ENCODE results near the gene SAMD4B. TPM values are rescaled to one million over a fixed set of nuclear protein-coding genes. Genes with fewer than 3 reads are reported as not detected.
"Not testable (repeated sequence)": the region's sequence is repeated elsewhere in the genome, so short reads cannot be mapped to it uniquely, and the experiment has no call there.

The SAMD4B gene, protein sequence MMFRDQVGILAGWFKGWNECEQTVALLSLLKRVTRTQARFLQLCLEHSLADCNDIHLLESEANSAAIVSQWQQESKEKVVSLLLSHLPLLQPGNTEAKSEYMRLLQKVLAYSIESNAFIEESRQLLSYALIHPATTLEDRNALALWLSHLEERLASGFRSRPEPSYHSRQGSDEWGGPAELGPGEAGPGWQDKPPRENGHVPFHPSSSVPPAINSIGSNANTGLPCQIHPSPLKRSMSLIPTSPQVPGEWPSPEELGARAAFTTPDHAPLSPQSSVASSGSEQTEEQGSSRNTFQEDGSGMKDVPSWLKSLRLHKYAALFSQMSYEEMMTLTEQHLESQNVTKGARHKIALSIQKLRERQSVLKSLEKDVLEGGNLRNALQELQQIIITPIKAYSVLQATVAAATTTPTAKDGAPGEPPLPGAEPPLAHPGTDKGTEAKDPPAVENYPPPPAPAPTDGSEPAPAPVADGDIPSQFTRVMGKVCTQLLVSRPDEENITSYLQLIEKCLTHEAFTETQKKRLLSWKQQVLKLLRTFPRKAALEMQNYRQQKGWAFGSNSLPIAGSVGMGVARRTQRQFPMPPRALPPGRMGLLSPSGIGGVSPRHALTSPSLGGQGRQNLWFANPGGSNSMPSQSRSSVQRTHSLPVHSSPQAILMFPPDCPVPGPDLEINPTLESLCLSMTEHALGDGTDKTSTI
- total RNA-seq (2014; rRNA removed; shearing (Covaris generic)): 75.1 and 129 TPM in 2 replicates
- 106 and 110 TPM in 2 replicates for polyA plus RNA-seq (2015; cell fraction: cytosol; rRNA removed)
- 82.7 and 96.2 TPM in 2 replicates for polyA plus RNA-seq (2015; cell fraction: nucleus; rRNA removed)

DNA sequence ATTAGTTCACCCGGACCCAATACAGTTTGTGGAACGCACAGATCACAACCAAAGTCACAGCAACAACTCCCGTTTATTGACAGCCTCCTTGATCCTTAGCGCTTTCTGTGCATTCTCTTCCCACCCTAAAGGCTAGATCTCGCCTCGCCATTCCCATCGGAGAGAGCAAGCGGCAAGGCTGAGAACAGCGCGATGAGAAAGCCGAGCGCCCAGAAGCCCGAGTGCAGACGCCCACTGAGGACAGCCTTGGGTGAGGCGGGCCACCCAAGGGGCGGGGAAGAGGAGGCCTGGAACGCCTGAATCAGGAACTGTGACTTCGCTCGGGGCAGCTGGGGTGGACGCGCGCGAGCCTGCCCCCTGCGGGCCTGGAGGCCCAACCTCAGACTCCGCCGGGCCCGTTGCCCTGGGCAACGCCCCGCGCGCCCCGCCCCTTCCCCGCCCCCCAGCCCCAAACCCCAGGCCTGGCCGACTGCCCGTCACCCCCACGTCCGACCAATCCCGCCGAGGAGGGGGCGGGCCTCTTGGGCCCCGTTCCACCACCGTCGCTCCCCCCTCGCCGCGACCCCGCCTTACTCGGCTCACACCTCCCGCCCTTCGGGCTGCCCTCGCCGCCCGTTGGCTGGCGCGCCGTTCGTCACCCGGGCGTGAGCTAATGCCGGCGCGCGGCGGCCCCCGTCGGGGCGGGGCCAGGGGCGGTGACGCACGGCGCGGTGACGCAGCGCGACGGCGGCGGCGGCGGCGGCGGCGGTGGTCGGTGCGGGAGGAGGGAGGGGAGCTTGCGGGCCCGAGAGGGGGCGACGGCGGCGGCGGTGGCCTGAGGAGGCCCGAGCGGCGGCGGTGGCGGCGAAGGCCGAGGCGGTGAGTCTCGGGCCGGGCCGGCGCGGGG lies at the start of gene SAMD4B:
Gene SAMD4B (plus strand): TSS at position 703 of the 886 bp plus-strand sequence. CDS start 14,473 bp downstream, outside the sequence.
- DNase-seq (ENCODE audit: low read depth): peak; percentile 94

DNA sequence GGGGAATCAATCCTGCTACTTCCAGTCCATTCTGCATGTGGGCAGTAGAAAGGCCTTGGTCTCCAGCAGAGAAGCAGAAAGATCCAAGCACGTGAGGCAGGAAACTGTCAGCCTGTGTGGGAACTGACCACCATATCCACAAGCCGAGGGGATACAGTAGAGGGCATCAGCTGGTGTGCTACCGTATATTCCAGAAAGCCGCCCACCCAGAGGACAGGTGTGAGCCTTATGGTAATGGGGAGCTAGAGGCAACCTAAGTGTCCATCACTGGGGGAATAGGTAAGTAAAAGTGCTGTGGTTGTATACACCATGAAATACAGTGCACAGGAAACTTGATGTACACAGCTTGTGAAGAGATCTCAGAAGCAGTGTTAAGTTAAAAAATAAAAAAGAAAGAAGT lies 48.8 kb upstream of the SAMD4B start:
- DNase-seq (ENCODE audit: low read depth): no peak

DNA sequence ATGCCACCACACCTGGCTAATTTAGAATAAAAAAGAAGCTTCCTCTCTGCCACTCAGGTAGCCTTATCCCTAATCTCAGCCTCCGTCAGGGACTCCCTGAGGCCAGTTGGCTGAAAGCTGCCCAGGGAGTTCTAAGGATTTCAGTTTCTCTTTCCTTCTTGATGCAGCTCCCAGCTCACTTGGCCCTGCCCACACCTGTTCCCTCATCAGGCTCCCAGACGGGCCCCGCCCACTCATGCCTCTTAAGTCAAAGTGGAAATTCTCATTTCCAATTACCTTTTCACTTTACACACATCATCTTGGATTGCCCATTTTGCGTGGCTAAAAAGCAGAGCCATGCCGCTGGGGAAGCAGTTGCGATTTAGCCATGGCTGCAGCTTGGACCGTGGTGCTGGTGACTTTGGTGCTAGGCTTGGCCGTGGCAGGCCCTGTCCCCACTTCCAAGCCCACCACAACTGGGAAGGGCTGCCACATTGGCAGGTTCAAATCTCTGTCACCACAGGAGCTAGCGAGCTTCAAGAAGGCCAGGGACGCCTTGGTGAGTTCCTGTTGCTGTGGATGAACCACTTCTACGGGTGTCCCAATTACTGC lies 46.1 kb upstream of the SAMD4B start, which contains the start of gene IFNL1:
Gene IFNL1 (plus strand): TSS at position 353 of the 591 bp plus-strand sequence. CDS start 15 bp downstream, at position 368.
- DNase-seq (ENCODE audit: low read depth): no peak

DNA sequence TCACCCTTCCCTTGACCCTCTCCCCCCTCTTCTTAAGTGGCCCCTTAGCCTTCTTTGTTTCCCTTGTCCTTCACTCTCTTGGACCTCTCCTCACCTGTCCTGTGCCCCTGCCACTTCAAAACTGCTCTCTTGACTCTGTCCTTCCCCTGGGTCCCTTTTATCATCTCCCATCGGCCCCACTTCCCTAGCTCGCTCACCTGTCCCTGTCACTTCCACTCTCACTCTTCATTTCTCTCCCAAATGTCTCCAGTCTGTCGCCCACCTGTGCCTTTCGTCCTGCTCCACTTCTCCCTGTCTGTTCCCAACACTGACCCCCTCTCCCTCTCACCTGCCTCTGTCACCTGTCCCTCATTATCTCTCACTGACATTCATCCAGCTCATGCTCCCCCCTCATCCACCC lies 45.3 kb upstream of the SAMD4B start:
- DNase-seq (ENCODE audit: low read depth): no peak

DNA sequence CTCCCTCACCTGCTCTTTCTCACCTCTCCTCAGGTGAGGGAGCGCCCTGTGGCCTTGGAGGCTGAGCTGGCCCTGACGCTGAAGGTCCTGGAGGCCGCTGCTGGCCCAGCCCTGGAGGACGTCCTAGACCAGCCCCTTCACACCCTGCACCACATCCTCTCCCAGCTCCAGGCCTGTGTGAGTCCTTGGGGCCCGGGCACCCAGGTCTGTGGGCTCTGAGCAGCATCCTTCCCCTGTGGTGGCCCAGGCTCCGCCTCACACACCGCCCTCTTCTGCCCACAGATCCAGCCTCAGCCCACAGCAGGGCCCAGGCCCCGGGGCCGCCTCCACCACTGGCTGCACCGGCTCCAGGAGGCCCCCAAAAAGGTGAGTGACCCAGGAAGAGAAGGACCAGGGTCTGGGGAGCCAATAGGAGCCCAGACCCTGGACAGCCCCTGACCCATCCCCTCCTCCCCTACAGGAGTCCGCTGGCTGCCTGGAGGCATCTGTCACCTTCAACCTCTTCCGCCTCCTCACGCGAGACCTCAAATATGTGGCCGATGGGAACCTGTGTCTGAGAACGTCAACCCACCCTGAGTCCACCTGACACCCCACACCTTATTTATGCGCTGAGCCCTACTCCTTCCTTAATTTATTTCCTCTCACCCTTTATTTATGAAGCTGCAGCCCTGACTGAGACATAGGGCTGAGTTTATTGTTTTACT lies 44.1 kb upstream of the SAMD4B start:
- DNase-seq (ENCODE audit: low read depth): no peak

DNA sequence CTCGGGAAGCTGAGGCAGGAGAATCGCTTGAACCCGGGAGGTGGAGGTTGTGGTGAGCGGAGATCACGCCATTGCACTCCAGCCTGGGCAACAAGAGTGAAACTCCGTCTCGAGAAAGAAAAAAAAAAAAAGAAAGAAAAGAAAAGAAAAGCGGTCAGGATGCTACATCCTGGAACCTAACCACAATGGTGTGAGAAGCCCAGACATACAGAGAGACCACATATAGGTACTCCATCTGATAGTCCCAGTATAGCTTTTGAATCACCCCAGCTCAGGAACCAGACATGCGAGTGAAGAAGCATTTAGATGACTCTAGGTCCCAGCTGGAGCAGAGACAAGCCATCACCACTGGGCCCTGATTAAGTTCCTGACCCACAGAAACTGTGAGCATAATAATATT lies 42.8 kb upstream of the SAMD4B start:
- DNase-seq (ENCODE audit: low read depth): no peak

DNA sequence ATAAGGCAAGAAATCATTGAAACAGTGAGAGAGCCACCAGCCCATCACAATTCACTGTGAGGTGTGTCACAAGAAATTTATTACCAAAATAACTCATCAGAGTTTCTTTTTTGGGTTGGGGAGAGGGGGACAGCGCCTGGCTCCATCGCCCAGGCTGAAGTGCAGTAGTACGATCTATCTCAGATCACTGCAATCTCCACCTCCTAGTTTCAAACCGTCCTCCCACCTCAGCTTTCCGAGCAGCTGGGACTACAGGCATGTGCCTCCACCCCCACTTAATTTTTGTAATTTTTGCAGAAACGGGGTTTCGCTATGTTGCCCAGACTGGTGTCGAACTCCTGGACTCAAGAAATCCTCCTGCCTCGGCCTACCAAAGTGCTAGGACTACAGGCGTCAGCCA lies 42.4 kb upstream of the SAMD4B start:
- DNase-seq (ENCODE audit: low read depth): no peak

DNA sequence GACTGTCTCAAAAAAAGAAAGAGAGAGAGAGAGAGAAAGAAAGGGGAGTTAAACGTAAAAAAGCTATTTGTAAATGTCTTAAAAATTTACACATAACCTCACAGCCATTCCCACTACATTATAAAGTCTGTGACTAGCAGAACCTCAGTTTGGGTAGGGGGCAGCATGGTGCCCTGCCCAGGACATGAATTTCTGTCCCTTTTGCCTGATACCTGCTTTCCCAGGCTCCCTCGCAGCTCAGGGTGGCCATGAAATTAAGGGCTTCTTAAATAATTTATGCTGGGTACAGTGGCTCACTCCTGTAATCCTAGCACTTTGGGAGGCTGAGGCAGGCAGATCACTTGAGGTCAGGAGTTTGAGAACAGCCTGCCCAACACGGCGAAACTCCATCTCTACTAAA lies 41.2 kb upstream of the SAMD4B start:
- DNase-seq (ENCODE audit: low read depth): no peak

DNA sequence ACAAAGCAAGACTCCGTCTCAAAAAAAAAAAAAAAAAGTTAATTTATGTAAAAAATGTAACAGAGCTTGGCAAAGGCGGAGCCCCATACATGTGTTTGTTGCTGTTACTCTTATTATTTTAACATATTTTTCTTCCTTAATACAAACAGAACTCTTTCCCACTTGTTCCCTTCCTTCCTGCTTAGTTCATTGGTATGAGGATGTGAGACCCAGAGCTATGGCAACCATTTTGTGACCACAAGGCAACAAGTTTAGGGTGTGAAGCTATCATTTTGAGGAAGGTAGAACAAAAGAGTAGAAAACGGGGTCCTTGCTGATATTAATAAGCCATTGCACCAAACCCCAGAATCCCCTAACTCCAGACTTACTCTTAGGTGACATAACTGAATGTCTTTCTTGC lies 40.7 kb upstream of the SAMD4B start:
- DNase-seq (ENCODE audit: low read depth): no peak

DNA sequence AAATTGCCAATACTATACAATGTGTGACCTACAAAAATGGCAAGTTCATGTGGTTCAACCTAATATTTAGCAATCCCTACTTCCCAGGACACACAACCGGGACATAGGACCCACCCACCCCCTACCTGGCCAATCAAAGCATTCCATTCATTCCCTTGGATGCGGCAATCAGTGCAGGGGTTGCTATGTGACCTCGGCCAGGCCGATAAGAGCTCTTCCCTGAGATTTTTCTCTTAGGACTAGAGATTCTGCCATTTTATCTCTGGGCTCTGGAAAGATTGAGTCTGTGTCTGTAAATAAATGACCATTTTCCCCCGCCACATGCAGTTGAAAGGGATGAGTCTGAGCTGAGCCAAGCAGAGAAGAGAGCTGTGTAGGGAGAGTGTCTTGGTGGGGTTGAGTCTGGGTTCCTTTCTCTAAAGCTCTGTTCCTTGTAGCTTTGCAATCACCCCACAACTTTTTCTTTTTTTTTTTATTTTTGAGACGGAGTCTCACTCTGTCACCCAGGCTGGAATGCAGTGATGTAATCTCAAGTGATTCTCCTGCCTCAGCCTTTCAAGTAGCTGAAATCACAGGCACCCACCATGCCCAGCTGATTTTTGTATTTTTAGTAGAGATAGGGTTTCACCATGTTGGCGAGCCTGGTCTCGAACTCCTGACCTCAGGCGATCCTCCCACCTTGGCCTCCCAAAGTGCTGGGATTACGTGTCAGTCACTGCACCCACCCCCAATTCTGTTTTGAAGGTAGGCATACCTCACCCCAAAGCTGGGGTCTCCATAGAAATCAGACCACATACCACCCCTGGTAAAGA lies 38.6 kb upstream of the SAMD4B start:
- DNase-seq (ENCODE audit: low read depth): no peak

DNA sequence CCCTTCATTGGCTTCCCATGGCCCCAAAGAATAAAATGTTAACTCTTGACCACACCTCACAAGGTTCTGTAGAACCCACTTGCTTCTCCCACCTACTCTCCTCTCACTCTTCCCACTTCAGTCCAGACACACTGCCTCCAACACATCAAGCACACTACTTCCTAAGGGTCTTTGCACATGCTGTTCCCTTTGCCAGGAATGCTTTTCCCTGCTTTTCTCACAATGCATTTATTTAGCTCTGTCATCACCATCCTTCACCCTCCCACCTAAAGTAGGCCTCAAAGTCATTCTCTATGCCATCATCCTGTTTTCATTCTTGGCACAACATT lies 38.1 kb upstream of the SAMD4B start:
- DNase-seq (ENCODE audit: low read depth): no peak

DNA sequence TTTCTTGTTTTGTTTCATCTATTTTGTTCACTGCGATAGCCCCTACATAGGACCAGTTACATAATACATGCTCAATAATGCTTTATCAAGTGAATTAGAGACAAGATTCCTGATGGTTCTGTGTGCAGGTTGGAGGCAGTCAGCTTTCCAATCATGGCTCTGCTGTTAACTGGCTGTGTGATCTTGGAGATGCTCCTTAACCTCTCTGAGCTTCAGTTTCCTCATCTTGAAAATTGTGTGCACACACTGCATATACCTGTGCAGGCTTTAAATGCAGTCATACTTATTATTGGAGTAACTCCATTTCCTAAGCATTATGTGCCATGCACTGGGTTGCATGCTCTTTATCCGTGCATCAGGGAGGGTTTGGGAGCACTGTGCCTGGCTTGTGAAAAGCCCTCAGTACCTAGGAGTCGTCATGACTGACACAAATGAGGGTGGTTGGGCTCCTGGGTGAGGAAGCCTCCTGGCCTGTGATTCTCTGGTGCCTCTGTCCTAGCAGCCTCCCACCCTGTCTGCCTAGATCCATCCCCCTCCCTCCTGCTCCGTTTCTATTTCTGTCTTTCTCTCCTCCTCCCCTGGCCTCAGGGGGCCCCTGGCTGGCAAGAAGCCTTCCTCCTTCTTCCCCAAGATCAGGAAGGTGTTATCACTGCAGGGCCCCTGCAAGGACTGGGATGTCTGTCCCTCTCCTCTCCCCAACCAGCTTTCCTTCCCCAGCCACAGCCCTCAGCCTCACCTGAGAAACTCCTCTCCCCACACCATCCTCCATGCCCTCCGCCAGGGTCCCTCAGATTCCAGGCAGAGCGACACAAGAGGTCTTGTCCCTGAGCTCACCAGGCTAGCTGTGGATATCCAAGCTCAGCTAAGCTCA lies 37.3 kb upstream of the SAMD4B start:
- no peak for DNase-seq (ENCODE audit: low read depth)

DNA sequence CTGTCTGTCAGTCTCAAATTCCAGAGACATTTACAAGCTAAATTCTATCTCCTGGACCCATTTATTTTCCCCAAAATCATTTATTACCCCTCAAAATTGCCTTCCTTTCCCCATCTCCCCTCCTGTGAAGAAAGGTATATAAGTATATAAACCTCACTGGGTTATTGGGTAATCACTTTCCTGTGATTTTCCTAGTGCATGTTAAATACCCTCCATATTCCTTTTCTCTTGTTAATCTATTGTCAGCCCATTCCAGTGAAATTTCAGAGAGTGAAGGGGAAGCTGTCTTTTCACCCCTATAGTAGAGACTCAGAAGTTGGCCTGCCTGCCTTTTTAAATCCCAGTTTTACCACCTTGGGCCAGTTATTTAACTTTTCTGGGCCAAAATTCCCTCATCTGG lies 36.1 kb upstream of the SAMD4B start:
- DNase-seq (ENCODE audit: low read depth): no peak

DNA sequence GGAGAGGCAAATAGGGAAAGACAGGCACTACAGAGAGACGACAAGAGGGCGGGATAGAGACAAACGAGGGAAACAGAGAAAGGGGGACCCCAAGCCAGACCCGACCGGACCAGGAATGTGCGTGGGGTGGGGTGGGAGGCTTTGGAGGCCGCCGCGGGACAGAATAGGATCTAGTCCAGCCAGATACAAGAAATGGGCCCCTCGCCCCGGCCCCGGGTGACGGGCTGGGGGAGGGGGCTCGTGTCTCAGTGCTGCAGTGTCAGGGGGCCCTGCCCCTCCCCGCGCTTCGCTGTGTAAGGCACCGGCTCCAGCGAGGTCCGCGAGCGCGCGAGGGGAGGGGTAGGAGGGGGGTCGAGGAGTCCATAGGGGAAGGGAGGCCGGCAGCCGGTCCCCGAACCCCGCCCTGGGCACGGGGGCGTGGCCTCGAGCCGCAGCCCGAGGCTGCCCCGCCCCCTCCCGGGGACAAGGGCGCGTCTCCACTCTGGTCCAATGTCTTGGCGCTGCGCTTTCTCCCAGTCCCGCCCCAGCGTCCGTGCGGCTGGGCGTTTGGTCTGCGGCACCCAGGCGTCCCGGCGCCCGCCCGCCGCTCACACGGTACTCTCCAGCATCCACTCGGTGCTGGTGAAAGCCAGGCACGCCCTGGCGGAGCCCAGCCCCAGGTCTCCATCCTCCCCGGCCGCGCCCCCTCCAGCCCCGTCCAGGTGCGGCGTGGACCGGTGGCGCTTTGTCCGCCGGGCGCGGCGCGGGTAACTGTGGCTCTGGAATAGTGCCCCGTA lies 35.0 kb upstream of the SAMD4B start:
- DNase-seq (ENCODE audit: low read depth): no peak

DNA sequence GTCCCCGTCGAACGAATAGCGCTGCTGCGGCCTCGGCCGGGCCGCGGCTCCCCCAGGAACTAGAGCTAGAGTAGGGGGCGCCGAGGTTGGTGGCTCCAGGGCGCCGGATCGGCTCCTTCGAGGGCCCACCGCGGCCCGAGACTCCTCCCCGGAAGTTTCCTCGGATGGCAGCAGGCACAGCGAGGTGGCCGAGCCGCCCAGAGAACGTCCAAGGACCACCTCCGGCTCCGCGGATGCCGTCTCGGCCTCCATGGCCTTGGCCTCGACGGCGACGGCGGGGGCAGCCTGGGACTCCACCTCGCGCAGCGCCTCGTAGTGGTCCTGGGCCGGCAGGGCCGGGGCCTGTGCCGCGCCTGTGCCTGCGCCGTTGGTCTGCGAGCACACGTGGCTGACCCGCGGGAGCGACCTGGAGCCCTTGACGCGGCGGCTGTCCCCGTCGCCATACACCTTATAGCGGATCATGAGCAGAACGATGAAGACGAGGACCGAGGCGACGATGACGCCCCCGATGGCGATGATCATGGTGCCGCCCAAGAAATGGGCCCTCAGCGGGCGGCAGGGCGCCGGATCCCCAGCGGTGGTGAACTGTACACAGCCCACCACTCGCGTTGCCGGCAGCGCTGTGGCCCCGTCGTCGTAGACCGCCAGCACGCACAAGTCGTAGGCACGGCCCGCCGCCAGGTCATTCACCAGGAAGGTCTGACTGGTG lies 34.2 kb upstream of the SAMD4B start:
- DNase-seq (ENCODE audit: low read depth): no peak

DNA sequence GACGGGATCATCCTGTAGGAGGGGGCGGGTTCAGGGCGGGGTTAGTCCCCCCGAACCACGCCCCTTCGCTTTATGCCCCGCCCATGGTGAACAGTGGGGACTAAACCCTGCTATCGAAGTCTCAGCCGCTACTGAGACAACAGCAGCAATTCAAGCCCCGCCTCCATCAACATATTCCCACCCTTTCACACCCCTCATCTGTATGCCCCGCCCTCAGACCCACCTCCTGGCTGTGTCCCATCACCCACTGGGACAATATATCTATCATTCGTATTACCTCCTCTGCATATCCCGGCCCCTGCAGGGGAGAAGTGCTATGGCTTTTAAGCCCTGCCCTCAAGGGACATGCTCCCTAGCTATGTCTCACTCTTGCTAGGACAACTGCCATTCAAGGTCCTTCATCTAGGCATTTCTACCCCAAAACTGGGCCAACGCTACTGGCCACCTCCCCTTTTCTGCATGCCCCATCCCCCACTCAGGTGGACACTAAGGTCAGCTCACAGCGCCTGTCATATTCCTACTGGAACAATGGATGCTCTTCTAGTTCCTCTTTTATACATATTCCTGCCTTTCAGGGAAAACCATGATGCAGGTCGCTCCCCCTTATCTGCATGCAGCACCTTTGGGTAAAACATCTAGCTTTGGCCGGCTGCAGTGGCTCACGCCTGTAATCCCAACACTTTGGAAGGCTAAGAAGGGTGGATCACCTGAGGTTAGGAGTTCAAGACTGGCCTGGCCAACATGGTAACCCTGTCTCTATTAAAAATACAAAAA lies 33.5 kb upstream of the SAMD4B start:
- no peak for DNase-seq (ENCODE audit: low read depth)

DNA sequence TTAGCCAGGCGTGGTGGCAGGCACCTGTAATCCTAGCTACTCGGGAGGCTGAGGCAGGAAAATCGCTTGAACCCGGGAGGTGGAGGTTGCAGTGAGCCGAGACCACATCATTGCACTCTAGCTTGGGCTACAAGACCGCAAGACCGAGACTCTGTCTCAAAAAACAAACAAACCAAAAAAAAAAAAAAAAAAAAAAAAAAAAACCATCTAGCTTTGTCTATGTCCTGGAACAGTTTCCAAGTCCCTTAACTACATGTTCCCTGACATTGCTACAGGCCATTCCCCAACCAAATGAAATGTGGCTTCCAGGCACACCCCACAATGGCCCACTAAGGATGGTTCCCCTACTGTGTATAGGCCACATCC lies 32.9 kb upstream of the SAMD4B start:
- not testable (repeated sequence) for DNase-seq (ENCODE audit: low read depth)
